Suppressor macrophage treated with lipopolysaccharide for 1 hour (primary cell): ENCODE results near the gene LNX2.
A peak's percentile ranks its signal among the peaks of the same experiment; 100 is the strongest.

ENCODE experiments used
- DNase-seq, 3 donors: peaks; one replicate each; pipeline ENCODE4 v3.0.0-alpha.2; 2020 to 2022

The LNX2 gene

GRCh38 chr13:27605610-27606200 lies 14.6 kb downstream of the LNX2 start:
- DNase-seq: peak in 2 of 3 donors; percentile 29 to 33

- no peak for DNase-seq
Measured at GRCh38 chr13:27605099-27605498, 15.2 kb downstream of the LNX2 start.

DNA sequence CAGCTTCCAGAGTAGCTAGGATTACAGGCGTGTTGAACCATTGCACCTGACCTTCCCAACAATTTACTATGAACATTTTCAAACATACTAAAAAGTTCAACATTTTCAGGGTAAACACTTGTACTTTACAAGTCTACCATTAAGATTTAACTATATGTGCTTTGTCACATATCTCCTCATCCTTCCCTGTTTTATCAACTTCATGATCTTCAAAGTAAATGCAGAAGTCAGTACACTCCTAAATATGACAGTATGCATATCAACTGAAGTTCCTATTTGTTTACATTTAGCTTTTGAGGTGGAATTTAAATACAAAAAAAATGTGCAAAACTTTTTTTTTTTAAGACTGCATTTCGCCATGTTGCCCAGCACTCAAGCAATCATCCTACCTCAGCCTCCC lies 18.5 kb downstream of the LNX2 start:
- DNase-seq: no peak

- no peak for DNase-seq
Measured at GRCh38 chr13:27601208-27601607, 19.1 kb downstream of the LNX2 start.

- no peak for DNase-seq
Measured at GRCh38 chr13:27600711-27601110, 19.6 kb downstream of the LNX2 start.

DNA sequence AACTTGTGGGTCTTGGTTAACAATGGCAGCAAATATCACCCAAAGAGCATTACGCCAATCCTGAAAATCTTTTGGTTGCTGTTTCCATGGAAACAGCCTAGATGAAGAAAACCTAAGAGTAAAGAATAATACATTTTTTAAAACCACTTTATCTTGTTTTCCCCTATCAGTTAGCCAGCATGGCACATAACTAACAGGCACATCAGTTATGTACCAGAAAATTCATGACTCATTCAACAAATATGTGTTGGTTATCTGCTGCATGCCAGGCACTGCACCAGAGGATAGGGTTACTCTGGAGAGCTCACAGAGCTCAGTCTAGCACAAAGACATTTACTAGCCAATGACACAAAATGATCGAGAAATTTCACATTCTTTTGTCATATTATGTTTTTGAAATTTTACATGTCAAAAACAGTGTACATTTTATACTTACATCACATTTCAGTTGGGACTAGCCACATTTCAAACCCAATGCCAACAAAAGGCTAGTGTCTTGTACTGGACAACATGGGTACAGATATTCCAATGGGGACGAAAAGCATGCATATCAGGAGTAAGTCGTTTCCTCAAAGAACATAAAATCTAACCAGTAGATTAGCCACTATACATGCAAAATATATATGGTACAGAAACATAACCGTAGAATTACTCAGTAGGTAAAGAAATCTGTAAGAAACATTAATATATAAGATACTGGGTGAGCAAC lies 20.3 kb downstream of the LNX2 start:
- DNase-seq: no peak

DNA sequence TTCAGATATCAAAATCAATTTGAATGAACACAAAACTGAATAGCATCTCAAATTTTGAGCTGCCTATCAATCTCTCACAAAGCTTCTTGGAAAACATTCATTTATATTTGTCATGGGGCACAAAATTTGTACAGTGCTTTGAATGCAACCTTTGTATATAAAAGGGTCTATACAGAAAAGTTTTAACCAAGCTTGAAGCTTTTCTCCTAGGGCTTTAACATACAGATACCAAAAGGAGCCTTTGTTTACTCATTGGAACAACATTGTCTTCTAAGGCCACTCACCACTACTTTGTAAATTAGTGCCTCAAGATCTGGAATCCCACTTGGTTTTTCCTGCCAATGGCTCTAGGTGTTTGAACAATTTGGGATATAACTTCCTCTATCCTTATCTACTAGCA lies 21.2 kb downstream of the LNX2 start:
- DNase-seq: no peak

DNA sequence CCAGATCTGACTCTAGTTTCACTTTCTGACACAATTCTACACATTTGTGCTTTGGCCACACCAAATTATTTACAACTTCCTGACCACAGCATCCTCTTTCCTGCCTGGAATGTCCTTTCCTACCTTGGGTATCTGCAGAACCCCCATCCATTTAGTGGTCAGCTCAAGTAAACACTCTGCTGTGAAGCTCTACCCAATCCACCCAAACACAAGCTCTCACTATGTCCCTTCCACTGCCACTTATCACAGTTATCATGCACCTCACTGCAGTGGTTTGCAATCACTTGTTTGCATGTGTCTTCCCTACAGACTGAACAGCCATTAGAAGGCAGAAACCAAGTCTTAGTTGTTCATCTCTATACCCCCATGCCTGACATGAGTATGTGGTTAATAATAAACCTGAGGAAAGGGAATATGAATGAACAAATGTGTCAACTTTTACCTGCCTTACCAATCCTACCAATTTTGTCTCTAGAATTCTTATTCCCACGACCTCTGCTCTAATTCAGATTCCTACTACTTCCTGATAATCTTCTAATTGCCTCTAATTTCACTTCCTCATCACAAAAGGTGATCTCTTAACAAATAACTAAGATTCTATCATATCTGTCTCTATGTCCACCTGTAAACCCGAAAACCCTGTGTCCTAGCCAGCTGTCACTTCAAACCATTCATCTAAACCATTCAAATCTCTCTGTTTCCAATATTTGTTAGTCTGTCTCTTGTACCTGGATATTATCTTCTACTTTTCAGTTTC lies 25.1 kb downstream of the LNX2 start:
- DNase-seq: no peak

DNA sequence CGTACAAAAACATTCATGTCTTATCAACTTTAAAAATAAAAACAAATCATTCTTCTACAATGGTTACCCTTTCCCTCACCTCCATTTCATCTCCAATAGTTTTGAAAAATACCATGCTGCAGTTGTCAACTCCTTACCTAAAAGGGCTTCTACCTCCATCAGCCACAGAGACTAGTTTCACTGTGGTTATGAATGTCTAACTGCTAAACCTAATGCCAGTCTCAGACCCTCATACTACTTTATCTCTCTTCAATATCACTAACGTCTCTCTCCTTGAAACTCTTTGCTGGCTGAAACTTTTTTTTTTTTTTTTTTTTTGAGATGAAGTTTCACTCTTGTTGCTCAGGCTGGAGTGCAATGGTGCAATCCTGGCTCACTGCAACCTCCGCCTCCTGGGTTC lies 27.1 kb downstream of the LNX2 start:
- no peak for DNase-seq

DNA sequence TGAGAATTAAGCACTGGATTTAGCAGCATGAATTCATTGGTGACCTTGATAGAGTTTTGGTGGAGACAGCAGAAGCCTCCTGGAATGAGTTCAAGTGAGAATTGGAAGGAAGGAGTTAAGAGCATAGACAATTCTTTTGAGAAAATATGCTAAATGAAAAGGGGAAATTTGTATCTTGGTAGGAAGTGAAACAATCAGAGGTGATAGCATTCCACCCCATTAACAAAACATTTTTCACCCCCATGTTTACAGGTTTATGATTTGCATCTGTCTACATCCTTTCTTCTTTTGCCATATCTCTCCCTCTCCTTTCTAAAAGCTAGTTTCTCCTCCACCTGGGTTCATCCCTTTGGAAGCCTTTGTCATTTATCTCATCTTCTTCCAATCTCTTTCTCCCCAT lies 27.5 kb downstream of the LNX2 start:
- no peak for DNase-seq

DNA sequence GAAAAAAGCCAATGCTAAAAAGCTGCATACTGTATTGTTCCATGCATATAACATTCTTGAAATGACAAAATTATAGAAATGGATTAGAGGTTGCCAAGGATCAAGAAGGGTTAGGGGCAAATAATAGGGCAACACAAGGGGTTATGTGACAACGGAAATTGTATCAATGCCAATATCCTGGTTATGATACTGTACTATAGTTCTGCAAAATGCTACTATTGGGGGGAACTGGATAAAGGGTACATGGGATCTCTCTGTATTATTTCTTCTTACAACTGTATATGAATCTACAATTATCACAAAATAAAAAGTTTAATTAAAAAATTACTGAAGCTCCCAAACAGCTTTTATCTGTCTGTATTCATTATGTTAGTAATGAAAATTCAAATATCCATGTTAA lies 31.9 kb downstream of the LNX2 start:
- no peak for DNase-seq

DNA sequence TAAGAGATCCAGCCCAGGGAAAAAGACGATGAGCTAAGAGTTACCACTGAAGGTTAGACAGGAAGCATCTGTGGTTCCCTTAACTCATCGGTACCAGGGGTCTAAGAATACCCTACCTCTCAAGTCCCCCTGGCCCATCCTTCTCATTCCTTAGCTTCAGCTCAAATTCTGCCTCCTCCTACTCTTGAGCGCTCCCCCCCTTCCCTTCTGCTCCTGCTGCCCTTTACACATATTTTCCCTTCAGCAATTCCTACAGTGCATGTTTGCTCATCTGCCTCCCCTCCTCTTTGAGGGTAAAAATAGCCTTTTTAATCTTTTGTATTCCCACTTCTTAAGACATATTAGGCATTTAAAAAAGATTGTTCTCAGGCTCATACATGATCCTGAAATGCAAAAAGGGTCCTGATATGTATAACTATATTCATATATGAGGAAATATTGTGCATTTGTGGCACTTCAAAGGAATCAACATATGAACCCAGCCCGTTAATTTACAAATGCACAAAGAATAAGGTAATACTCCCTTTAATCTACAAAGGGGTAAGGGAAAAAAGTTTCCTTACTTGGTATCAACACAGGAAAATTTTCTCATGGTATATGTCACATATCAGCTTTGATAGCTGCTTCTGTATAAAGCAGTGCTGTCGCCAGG lies 33.1 kb downstream of the LNX2 start:
- no peak for DNase-seq

DNA sequence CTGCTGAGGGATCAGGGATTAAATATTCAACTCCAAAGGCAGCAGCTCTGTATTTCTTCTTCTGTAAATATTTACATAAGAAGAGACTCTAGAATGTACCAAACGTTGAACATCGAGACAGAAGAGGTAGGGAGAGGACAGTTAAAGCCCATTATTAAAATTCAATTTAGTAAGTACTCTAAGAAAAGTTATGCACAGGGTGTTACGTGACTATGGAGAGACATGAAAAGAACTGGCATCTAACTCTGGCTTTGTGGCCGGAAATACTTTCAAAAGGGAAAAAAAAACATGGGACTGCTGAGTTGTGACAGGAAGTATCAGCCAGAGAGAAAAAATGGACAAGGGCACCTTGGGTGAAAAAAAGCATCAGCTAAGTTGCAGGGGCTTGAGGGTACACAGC lies 36.7 kb downstream of the LNX2 start:
- no peak for DNase-seq

- DNase-seq: no peak
Measured at GRCh38 chr13:27578121-27579030, 42.0 kb downstream of the LNX2 start.

DNA sequence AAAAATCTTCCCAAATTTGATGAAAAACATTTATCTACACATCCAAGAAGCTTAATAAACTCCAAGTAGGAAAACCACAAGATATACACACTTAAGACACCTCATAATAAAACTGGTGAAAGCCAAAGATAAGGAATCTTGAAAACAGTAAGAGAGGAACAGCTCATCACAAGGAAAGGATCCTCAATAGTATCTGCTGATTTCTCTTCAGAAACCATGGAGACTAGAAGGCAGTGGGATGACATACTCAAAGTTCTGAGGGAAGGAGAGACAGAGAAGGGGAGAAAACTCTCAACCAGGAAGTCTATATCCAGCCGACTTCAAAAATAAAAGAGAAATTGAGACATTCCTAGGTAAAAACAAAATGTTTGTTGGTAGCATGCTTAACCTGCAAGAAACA lies 45.7 kb downstream of the LNX2 start:
- no peak for DNase-seq

DNA sequence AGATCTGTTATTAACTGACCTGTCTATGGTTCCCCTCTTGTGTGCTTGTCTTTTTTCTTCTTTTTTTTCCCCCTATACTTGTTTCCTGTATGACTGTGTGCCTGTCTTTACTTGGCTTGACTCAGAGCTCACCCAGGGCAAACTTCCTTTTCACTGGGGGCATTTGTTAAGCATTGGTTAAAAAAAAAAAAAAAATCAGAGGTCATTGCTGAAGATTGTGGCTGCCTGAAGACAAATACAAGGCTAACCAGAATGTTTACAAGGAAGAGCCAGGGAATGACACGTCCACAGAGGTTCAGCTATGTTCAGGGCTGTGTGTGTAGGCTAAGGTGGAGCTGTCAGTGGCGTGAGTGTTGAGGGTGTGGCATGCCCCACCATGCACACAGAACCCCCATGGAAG lies 47.1 kb downstream of the LNX2 start:
- DNase-seq: peak; percentile 37 to 55 (median 47)

DNA sequence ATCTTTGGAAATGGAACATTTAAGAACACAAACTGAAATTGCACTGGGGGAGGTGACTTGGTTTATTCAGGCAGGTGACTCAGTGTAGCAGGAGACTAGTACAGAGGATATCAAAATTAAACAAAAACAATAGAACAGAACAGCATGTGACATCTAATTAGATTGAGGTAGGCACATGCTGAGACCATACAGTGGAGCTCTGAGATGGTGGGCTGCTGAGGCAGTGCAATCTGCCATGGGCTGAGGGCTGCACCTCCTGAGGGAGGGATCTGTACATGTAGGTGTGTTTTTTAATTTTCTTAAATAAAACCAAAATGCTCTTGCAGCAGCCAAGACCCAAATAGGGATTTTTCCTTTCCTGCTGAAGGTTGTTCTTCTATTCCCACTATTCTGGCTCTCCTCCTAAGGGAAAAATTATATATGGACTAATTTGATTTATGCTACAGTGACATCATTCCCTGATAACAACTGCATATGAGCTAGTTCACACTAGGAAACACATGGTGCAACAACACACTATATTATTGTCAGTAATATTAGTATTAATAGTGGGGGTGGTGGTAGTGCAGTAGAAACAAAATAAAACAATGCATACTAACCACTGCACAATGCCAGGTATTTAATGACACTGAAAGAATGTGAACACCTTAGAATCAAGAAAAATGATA lies 48.0 kb downstream of the LNX2 start:
- no peak for DNase-seq

GRCh38 chr13:27570906-27571305 lies 49.4 kb downstream of the LNX2 start:
- peak; percentile 14 to 73 (median 59) for DNase-seq

DNA sequence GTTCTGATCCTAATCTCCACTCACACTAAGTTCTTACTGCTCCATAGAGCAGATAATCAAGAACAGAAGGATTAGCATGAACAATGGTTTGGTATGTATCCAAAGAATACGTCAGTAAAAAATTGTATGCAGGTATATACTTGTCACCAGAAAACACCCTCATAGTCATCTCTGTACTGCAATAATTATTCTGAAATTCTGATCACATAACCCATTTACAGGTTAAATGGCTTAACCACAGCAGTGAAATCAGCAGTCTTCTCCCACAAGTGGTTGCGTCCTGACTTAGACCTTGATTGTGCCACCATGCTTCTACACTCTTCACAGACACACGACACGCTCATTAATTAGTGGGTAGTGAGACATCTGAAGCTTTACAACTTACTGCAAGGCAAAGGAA lies 50.9 kb downstream of the LNX2 start:
- DNase-seq: no peak

- DNase-seq: no peak
Measured at GRCh38 chr13:27565818-27566217, 54.5 kb downstream of the LNX2 start.

GRCh38 chr13:27562457-27562856 lies 57.9 kb downstream of the LNX2 start:
- DNase-seq: no peak

GRCh38 chr13:27559719-27560118 lies 60.6 kb downstream of the LNX2 start:
- DNase-seq: peak in 1 of 3 donors; percentile 7
